GM18508 (cell line): ENCODE measurements around the gene NEDD9.

Experiments
- ATAC-seq: cut with Tn5 transposase; IDR thresholded peaks from one replicate; pipeline ENCODE4 v1.9.1; 2021; ENCODE audit warnings: moderate number of reproducible peaks; ENCODE audit not compliant: insufficient read depth, unreplicated experiment

The NEDD9 gene

DNA sequence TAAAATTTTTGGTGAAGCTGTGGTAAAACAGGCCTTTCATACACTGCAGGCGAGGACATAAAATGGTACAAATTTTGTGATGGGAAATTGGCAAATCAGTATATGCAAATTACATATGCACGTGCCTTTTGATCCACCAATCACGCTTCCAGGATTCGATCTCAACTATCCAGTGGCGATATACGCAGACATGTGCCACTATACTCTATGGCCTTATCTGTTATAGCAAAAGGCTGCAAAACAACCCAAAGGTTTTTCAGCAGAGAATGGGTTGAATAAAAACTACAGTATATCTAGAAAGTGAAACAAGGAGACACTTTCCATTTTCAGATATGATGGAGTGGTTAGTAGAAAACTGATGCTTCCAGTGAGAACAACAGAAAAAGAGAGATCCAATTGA, 79.0 kb downstream of the NEDD9 start:
- ATAC-seq = no peak

DNA sequence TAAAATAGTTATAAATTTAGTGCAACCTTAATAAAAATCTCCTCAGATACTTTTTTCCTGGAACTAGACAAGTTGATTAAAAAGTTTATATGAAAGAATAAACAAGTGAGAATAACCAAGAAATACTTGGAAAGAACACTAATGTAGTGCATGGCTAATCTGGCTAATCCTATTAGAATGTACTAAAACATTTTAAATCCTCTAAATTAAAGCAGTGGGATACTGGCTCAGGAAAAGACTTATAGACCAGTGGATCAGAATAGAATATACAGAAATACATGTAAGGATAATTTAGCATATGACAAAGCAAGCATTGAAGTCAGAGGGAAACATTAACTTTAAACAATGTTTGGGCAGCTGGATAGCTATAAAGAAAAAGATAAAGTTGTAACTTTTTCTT, 79.9 kb downstream of the NEDD9 start:
- no peak for ATAC-seq

DNA sequence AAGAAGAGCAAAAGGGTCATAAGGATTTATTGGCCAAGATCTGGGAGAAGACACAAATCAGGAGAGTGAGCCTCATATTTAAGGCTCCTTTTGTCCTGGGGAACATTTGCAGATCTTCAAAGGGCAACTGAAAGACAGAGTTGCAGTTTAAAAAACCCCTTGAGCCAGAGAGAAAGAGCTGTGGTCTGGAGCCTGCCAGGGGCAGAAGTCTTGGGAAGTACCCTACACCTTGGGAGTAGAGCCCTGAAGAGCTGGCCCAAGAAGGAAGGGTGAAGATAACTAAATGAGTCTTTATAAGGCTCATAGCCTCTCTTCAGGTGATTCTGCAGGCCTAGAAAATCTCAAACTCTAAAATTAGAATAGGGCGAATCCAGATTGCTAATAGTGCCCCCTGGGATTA, 81.0 kb downstream of the NEDD9 start:
- ATAC-seq = no peak

DNA sequence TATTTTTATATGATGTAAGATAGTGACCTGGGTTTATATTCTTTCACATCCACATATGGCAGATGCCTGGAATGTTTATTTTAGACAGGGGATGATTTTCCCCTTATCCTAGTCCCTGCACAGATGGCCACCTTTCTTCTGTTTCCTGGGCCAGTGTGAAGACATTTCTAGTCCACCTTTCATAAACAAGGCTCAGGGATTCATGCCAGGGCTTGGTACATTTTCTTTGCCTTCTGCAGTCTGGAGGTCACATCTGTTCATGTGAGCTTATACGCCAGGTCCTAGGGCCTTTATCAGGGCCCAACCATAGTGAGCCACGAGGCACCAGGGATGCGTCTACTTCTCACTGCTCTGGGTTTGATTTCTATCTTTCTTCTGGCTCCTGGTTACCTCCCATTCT, 82.9 kb downstream of the NEDD9 start:
- no peak for ATAC-seq

DNA sequence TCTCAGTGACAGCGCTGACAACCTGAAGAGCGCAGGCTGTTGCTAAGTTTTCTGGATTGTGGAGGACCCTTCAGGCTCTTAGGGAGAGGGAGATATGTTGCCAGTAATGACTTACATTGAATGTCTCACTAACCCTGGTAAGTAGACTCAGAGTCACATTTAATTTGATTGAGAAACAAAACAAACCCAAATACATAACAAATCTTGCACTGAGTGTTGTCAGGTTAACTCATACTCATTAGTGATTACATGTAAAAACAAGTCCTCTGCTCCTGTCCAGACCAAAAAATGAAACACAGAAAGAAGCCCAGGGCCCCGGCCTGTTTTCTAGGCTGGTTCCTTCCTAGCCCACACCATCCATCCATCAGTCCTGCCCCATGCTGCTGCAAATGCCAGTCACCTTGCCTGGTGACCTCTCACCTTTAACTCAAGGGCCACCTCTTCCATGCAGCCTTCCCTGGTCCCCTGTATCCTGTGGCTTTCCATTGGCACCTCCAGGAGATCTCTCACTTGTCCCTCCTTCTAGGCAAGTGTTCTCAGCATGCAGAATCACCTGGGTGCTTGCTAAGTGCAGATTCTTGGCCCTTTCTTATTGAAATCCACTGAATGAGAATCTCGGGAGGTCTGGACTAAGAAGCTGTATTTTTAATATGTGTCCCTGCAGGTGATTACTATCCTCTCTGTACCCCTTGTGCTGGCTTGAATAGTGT, 86.2 kb downstream of the NEDD9 start:
- ATAC-seq = no peak

DNA sequence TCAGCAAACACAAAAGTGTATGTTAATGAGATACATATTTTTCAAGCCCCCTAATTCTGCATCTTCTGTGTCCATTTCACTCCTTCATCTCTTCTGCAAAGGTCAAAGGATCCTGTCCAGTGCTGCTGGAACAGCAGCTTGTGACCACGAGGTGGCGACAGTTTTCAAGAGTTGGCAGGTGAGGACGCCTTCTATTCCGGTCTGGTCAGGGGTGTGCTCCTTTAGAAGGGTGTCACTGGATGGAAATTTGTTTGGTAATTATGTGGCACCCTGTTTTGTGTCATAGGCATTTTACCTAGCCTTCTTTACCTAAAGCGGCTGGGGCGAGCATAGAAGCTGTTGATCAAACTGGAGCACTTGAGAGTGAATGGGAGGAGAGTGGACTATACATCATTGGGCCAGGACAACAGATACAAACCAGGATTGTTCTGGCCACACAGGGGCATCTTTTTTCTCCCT, 88.0 kb downstream of the NEDD9 start:
- ATAC-seq = no peak

DNA sequence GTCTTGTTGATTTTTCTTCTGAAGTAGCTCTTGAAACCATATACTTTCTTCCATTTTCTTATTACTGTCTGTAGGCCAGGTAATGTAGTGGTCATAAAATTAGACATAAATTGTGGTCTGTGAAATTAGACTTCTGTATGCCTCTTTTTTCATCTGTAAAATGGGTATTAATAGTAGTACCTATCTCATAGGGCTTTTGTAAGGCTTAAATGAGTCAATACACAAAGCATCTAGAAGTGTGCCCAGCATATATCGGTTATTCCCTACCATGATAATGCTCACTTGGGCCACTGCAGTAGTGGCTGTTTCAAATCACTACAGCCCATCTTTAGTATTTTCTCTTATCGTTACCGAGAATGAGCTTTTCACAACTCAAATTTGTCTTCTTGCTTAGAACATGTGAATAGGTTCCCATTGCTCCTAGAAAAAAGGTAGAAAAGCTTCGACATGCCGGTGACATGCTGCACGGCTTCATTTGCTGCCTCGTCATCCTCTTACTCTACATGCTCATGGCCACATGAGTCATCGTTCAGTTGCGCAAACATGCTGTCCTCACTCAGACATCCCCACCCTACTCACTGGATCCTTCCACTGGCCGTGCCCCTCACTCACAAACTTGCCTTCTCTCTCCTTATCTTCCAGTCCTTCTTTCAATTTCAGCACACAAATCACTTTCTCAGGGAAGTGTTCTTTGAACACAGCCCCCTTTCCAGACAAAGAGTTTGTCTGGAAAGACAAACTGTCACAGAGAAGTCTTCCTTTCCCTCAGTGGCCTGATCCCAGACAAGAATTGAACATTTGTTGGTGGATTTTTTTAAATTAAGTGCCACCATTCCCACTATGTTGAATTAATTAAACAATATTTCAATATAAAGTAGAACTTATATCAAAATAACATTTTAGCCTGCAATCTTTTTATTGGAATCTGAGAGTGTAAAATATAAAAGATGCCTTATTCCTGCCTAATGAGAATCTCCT, 88.8 kb downstream of the NEDD9 start:
- ATAC-seq = no peak

DNA sequence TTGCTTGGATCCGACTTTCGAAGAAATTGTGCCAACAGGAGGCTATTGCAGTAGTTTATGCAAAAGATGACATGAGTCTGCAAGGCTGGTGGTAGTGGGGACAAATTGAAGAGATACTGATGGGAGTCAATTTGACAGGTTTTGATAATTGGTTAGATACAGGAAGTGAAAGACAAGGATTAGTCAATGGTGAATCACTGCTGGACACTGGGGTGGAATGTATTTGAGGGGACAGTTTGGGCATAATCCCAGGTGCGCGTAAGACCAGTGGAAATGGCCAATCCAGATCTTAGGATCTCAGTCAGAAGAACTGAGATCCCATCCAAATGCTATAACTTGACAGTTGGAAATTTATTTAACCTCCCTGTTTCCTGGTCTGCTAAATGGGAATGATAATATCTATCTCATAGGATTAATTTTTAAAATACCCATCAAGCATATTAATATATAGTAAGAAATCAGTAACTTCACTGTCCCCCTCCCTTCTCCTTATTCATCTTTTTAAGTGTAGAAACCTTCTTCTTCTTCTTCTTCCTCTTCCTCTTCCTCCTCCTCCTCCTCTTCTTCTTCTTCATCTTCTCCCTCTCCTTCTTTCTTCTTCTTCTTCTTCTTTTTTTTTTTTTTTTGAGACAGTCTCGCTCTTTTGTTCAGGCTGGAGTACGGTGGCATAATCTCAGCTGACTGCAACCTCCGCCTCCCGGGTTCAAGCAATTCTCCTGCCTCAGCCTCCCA, 90.0 kb downstream of the NEDD9 start:
- ATAC-seq = no peak

DNA sequence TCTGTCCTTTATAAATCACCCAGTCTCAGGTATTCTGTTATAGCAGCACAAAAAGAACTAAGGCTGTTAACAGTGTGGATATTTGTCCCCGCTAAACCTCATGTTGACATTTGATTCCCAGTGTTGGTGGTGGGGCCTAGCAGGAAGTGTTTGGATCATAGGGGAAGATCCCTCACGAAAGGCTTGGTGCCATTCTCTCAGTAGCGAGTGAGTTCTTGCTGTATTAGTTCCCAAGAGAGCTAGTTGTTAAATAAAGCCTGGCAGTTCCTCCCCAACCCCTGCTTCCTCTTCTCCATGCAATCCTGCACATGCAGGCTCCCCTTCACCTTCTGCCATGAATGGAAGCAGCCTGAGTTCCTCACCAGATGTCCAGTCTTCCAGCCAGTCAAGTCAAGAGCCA, 91.2 kb downstream of the NEDD9 start:
- ATAC-seq = no peak

DNA sequence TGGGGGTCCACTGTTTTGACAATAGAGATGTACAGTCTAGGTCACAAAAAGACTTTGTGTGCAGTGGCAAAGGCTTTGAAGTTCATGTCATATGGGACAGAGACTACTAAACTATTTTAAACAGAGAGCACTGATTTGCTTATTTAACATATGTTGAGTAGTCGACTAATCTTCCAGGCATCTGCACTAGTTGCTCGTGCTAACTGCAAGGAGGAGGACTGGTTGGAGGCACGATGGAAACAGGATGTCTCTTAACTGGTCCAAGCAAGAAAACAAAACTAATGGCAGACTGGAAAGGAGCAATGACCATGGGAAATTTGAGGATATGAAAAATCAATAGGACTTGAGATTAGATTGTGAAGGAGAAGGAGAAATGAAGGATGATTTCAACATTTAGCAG, 92.4 kb downstream of the NEDD9 start:
- no peak for ATAC-seq

DNA sequence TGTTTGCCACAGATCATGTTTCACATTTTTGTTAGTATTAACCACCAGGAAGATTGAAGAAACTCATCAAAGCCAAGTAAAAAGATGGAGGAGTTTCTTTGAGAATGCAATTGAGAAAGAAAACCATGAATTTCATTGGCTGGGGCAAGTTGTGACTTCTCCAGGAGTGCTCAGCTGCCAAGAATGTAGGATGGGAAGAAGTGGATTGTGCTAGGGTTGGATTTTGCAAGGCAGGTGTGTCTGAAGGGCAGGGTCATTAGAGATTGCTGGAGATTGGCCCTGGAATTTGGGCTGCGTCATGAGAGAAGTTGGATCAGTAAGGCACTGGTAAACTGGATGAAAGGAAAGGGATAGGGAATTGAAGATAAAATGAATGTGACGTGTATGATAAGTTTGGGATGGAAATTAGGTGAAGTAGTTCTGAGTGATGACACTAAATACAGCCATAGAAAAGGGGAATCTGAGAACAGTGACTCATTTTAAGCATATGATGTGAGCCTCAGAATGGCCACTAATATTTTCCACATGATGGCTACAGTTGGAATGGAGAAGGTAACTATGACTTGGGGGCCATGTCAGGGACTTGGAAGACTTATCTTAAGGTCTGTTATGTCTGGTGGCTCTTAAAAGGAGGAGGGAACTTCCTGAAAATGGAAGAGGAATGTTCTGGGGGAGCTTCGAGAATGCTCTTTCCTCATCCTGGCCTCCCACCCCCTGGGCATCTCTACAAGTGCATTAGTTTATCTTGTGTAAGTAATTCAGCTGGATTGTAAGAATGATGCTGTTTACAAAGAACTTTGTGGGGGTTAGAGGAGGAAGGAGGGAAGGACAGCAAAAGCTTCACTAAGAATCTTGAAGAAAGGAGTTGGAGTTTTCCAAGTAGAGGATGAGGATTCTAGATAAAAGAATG, 93.2 kb downstream of the NEDD9 start:
- no peak for ATAC-seq

DNA sequence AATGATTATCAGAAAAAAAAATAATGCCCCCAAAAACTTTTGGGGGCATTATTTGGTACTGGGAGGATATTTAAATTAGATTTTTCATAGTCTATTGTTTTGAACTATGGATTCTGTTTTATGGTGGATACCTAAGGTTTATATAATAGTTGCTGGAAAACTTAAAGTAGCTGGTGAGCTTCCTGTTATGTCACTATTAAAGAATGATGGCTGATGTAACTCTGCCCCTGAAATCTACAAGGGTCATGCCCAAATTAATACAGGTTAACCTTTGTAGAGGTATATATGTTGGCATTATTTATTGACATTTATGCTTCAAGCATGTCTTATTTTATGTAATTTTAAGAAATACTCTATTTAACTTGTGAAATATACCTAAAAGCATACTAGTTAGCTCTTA, 95.7 kb downstream of the NEDD9 start:
- no peak for ATAC-seq
